Cardiac muscle cell (in vitro differentiated cells and primary cell): Measurements from ENCODE around the gene KIAA1671. TPM values are rescaled to one million over a fixed set of nuclear protein-coding genes. Genes with fewer than 3 reads are reported as not detected.
A peak's percentile ranks its signal among the peaks of the same experiment; 100 is the strongest.

Source experiments
- DNase-seq, 2 donors: peaks; one replicate each; pipeline versions ENCODE4 v3.0.0 to v3.0.0-alpha.2; 2010 to 2017; ENCODE audit warnings: low read depth in 1 of 2, low spot score in 1 of 2
- H3K27ac ChIP-seq: fragments of 200-600 bp; sonication (generic); 2 replicates; pipeline ENCODE4 v1.5.1; 2016
- H3K27me3 ChIP-seq: fragments of 200-600 bp; sonication (generic); 2 replicates; pipeline ENCODE4 v1.6.0; 2016; ENCODE audit warnings: control low read depth
- H3K36me3 ChIP-seq: fragments of 200-600 bp; sonication (generic); 2 replicates; pipeline ENCODE4 v1.5.1; 2016; ENCODE audit warnings: control low read depth
- H3K4me1 ChIP-seq: fragments of 200-600 bp; sonication (generic); 2 replicates; pipeline ENCODE4 v1.8.1; 2017; ENCODE audit warnings: low read depth, mild to moderate bottlenecking, mixed run types
- H3K4me3 ChIP-seq: fragments of 200-600 bp; sonication (generic); 2 replicates; pipeline ENCODE4 v1.5.1; 2016; ENCODE audit warnings: mild to moderate bottlenecking
- H3K9me3 ChIP-seq: fragments of 200-600 bp; sonication (generic); 2 replicates; pipeline ENCODE4 v1.5.1; 2017; ENCODE audit warnings: low read depth, mild to moderate bottlenecking, control low read depth
- polyA plus RNA-seq: library from polyadenylated mRNA; unstranded; fragments of >200 nt; fragmentation: Nextera tagmentation; extraction: Ambion mirVana; gene quantifications from 2 replicates; pipeline ENCODE4 v1.2.1, GENCODE V29; 2016
- total RNA-seq: library from RNA; depleted of rRNA; stranded (reverse); fragments of >200 nt; gene quantifications from 2 replicates; pipeline ENCODE4 v1.2.3, GENCODE V29; 2016
- TF ChIP-seq, protein P1 (sequence below): IDR thresholded peaks from 2 replicates; pipeline ENCODE4 v1.5.1; 2012; ENCODE audit warnings: low read depth, mild to moderate bottlenecking, low read length

Gene KIAA1671
- total and polyA plus RNA-seq, 2 experiments from 2014 or later: 10.9 to 37.3 TPM

DNA sequence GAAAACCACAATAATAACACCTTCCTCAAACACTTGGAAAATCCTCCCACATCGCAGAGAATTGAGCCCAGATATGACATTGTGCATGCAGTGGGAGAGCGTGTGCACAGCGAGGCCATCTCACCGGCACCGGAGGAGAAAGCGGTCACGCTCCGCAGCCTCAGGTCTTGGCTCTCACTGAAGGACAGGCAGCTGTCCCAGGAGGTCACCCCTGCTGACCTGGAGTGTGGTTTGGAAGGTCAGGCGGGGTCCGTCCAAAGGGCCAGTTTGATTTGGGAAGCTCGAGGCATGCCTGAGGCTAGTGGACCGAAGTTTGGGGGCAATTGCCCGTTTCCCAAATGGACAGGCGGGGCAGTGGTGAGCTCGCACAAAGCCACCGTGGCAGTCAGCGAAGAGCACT is 86.7 kb downstream of the KIAA1671 start:
- Histone ChIP-seq H3K4me1 (no peaks in the 10 kb centered on the region), H3K9me3 (no peaks in the 10 kb centered on the region), H3K27ac (no peak overlapping the region), H3K4me3 (no peak overlapping the region), H3K36me3 (peaks cover 23% of the 10 kb centered on the region), H3K27me3 (no peaks in the 10 kb centered on the region)
- TF ChIP-seq, protein P1, sequence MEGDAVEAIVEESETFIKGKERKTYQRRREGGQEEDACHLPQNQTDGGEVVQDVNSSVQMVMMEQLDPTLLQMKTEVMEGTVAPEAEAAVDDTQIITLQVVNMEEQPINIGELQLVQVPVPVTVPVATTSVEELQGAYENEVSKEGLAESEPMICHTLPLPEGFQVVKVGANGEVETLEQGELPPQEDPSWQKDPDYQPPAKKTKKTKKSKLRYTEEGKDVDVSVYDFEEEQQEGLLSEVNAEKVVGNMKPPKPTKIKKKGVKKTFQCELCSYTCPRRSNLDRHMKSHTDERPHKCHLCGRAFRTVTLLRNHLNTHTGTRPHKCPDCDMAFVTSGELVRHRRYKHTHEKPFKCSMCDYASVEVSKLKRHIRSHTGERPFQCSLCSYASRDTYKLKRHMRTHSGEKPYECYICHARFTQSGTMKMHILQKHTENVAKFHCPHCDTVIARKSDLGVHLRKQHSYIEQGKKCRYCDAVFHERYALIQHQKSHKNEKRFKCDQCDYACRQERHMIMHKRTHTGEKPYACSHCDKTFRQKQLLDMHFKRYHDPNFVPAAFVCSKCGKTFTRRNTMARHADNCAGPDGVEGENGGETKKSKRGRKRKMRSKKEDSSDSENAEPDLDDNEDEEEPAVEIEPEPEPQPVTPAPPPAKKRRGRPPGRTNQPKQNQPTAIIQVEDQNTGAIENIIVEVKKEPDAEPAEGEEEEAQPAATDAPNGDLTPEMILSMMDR: no peak
- no peak for DNase-seq

DNA sequence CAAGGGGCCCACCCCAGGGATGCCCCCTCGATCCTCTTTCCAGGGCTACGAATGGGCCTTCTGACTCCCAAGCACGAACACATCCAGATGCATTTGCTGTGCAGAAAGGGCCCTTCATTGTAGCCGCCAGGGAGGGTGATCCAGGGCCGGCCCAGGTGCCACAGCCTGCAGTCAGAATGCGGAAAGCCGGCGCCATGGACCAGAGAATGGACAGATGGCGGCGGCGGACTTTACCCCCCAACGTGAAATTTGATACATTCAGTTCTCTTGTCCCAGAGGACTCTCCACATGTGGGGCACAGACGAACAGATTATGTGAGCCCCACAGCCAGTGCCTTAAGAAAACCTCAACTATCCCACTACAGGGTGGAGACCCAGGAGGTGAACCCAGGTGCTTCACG is 87.2 kb downstream of the KIAA1671 start:
- TF ChIP-seq, protein P1: no peak
- Histone ChIP-seq H3K4me3 (no peak overlapping the region), H3K4me1 (no peaks in the 10 kb centered on the region), H3K36me3 (peaks cover 23% of the 10 kb centered on the region), H3K27me3 (no peaks in the 10 kb centered on the region), H3K9me3 (no peaks in the 10 kb centered on the region), H3K27ac (no peak overlapping the region)
- DNase-seq: no peak

DNA sequence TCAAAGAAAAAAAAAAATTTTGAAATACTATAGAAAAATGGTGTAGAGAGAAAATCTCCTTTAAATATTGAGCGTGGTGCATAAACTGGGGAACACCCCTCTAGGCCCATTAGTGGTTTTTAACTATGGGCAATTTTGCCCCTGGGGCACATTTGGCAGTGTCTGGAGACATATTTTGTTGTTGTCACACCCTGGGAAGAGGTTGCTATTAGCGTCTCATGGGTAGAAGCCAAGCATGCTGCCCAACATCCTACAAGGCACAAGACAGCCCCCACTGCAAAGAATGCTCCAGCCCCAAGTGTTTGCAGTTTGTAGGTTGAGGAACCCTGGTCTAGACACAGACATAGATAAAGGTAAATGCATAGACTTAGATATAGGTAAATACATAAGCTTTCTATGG is 92.6 kb downstream of the KIAA1671 start:
- H3K36me3 ChIP-seq: peaks cover 15% of the 10 kb centered on the region
- no peaks in the 10 kb centered on the region for H3K4me1 ChIP-seq
- no peak overlapping the region for H3K4me3 ChIP-seq
- H3K9me3 ChIP-seq: no peaks in the 10 kb centered on the region
- no peak for DNase-seq
- TF ChIP-seq, protein P1: no peak
- no peak overlapping the region for H3K27ac ChIP-seq
- no peaks in the 10 kb centered on the region for H3K27me3 ChIP-seq

DNA sequence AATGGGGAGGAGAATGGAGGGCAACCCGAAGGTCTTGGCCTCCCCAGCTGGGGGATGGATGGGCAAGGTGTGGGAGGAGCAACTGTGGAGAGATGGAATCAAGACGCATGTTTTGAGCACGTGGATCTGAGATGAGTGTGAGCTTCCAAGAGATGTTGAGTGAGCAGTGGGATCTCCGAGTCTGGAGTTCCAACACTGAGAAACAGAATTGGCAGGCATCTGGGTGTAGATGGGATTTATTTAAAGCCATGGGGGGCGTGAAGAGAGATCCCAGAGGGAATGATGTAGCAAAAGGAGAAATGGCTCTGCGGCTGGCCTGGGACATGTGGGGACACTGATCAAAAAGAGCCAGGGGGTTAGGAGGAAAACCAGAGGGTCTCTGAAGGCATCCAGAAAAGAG is 95.6 kb downstream of the KIAA1671 start:
- H3K36me3 ChIP-seq: peaks cover 10% of the 10 kb centered on the region
- no peak overlapping the region for H3K4me3 ChIP-seq
- H3K9me3 ChIP-seq: no peaks in the 10 kb centered on the region
- no peak for DNase-seq
- TF ChIP-seq, protein P1: no peak
- no peaks in the 10 kb centered on the region for H3K4me1 ChIP-seq
- H3K27me3 ChIP-seq: no peaks in the 10 kb centered on the region
- H3K27ac ChIP-seq: no peak overlapping the region

DNA sequence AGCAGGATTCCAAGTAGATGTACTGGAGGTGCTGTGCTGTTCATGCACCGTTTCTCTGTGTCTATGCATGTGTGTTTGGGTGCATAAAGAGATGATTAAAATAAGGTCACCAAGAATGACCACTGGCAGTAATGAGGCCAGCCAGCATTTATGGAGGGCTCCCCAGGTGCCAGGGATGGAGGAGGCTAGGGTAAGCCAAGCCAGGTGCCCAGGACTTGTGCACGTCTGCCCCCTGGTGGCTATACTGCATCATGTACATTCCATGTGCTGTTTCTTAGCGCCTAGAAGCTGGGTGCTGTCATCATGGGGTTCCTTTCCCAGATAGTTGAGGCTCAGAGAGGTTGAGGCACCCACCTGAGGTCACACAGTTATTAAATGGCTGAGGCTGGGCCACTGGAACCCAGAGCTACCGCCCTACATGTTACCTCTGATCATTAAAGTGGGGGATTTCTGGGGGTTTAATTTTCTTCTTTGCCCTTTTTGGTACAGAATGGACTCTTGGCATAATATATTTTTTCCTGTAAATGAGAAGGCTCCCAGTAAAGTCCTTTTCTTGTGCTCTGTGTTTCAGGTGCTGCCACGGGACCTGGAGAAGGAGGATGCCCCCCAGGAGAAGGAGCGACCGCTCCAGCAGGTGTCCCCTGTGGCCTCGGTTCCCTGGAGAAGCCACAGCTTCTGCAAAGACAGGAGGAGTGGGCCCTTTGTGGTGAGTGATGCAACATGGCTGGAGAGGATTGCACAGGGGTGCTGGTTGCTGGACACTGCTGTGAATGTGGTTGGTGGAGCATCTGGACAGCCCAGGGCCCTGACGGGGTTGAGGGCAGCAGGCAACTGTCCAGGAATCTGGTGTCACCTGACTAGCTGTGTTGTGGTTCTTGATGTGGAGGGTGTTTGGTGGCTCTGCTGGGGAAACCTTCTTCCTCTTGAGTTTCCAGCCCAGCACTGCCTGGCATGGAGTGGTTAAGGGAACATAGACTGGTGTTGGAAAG is 96.4 kb downstream of the KIAA1671 start:
- H3K4me3 ChIP-seq: no peak overlapping the region
- no peak overlapping the region for H3K27ac ChIP-seq
- peak; percentile 73 to 80 for DNase-seq
- TF ChIP-seq, protein P1: peak; percentile 89
- peaks cover 10% of the 10 kb centered on the region for H3K36me3 ChIP-seq
- no peaks in the 10 kb centered on the region for H3K9me3 ChIP-seq
- no peaks in the 10 kb centered on the region for H3K4me1 ChIP-seq
- no peaks in the 10 kb centered on the region for H3K27me3 ChIP-seq
